IPS DF 6.9 (cell line): Measurements from ENCODE around the gene CFAP300.

ENCODE experiments used
- DNase-seq: peaks from one replicate; pipeline ENCODE4 v3.0.0-alpha.2; 2013; ENCODE audit warnings: low read depth, low spot score
- H3K27ac ChIP-seq: one replicate; pipeline ENCODE4 v1.5.1; 2013; ENCODE audit warnings: low read length, control low read depth
- H3K27me3 ChIP-seq: 2 replicates; pipeline ENCODE4 v1.6.1; 2013; ENCODE audit warnings: mild to moderate bottlenecking, low read length; ENCODE audit not compliant: control insufficient read depth, insufficient read depth
- H3K36me3 ChIP-seq: 2 replicates; pipeline ENCODE4 v1.6.1; 2013; ENCODE audit warnings: low read length; ENCODE audit not compliant: control insufficient read depth, insufficient read depth
- H3K4me1 ChIP-seq: 2 replicates; pipeline ENCODE4 v1.6.1; 2013; ENCODE audit warnings: low read length; ENCODE audit not compliant: control insufficient read depth, insufficient read depth
- H3K4me3 ChIP-seq: 2 replicates; pipeline ENCODE4 v1.5.1; 2013; ENCODE audit warnings: mild to moderate bottlenecking, low read length
- H3K9me3 ChIP-seq: 2 replicates; pipeline ENCODE4 v1.6.1; 2013; ENCODE audit warnings: low read length, inconsistent platforms; ENCODE audit not compliant: control insufficient read depth, insufficient read depth
- WGBS: extraction: QIAGEN DNeasy Blood & Tissue Kit; methylation state at CpG from one replicate; pipeline ENCODE4 v1.1.7; 2013; ENCODE audit warnings: mixed read lengths, missing lambda C conversion rate; ENCODE audit not compliant: insufficient read length, insufficient coverage; 5-methylcytosine and 5-hydroxymethylcytosine counted together

Gene CFAP300

DNA sequence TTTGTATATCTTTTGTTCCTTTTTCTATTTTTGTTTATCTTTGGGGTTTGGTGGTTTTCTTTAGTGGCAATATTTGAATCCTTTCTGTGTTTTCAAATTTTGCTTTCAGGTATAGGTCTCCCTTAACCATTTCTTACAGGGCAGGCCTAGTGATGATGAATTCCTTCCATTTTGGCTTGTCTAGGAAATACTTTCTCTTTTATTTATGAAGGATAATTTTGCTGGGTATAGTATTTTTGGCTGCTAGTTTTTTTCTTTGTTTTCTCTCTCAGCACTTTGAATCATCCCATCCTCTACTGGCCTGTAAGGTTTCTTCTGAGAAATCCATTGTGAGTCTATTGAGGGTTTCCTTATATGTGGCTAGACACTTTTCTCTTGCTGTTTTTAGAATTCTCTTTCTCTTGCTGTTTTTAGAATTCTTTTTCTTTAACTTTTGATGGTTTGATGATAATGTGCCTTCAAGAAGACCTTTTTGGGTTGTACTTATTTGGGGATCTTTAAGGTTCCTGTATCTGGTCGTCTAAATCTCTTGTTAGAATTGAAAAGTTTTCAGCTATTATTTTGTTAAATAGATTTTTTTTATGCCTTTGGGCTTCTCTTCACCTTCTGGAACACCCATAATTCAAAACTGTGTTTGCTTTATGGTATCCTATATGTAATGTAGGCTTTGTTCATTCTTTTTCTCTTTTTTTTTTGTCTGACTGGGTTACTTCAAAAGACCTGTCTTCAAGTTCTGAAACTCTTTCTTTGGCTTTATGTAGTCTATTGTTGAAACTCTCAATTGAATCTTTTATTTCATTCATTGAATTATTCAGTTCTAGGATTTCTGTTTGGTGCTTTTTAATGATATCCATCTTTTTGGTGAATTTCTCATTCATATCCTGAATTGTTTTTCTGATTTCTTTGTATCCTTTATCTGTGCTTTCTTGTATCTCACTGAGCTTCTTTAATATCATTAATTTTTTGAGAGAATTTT, 24.5 kb downstream of the CFAP300 start:
- Histone ChIP-seq H3K27me3 (no peaks in the 10 kb centered on the region), H3K4me1 (no peaks in the 10 kb centered on the region), H3K36me3 (no peaks in the 10 kb centered on the region), H3K4me3 (no peak overlapping the region), H3K27ac (no peak overlapping the region), H3K9me3 (no peaks in the 10 kb centered on the region)
- no peak for DNase-seq
- WGBS, result no CpG with 5 or more reads among the region's 1 CpG

DNA sequence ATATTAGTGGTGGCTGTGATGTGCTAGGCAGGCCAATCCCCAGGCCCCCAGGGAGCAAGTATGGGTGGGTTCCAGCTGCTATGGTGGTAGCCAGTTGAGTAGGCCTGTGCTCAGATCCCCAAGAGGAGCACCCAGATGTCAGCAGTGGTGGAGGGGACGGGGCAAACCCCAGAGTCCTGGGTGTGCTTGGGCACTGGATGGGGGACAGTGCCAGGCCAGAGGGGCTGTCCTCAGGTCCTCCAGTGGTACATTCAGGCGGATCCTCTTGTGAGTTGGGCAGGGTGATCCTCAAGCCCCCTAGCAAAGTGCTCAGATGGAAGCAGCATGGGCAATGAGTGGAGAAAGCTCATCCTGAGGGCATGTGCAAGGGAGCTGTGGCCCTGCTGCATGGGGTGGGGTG, 26.0 kb downstream of the CFAP300 start:
- Histone ChIP-seq H3K4me3 (no peak overlapping the region), H3K36me3 (no peaks in the 10 kb centered on the region), H3K4me1 (no peaks in the 10 kb centered on the region), H3K9me3 (no peaks in the 10 kb centered on the region), H3K27ac (no peak overlapping the region), H3K27me3 (no peaks in the 10 kb centered on the region)
- DNase-seq, result no peak
- no CpG with 5 or more reads among the region's 2 CpGs for WGBS

DNA sequence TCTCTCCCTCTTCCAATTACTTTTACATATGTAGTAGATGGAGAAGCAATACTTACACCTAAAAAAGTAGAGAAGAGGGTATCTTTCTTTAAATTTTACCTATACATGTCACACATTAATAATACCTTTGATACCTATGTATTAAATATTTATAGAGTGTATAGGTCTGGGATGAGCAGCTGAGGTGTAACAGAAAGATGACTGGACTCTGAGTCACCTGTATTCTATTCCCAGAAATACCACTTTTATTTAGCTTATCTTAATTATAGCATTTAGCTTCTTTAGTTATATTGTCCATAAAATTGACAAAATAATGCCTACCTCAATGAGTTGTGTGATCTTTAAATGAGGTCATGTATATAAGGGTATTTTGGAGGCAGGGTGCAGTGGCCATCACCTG, 32.4 kb downstream of the CFAP300 start:
- DNase-seq, result no peak
- H3K27ac ChIP-seq, result no peak overlapping the region
- no peaks in the 10 kb centered on the region for H3K27me3 ChIP-seq
- H3K36me3 ChIP-seq, result no peaks in the 10 kb centered on the region
- H3K4me1 ChIP-seq, result no peaks in the 10 kb centered on the region
- no peak overlapping the region for H3K4me3 ChIP-seq
- H3K9me3 ChIP-seq, result no peaks in the 10 kb centered on the region

DNA sequence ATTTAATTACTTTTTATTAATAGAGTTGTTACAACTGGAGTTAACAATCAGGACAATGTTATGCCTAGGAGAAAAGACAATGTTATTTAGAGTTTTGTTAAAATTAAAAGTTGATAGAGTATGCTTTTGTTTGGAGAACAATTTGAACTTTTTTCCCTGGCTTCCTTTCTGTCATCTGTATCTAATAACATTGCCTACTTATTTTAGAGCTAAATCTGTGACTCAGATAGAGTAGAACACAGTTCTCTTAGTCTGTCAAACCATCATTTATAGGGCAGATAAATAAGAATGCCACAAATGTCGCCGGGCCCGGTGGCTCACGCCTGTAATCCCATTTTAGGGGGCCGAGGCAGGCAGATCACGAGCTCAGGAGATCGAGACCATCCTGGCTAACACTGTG, 34.1 kb downstream of the CFAP300 start:
- no peaks in the 10 kb centered on the region for H3K27me3 ChIP-seq
- H3K36me3 ChIP-seq, result no peaks in the 10 kb centered on the region
- H3K4me3 ChIP-seq, result no peak overlapping the region
- DNase-seq, result no peak
- WGBS, result no CpG with 5 or more reads among the region's 7 CpGs
- no peaks in the 10 kb centered on the region for H3K9me3 ChIP-seq
- H3K4me1 ChIP-seq, result no peaks in the 10 kb centered on the region
- H3K27ac ChIP-seq, result no peak overlapping the region

DNA sequence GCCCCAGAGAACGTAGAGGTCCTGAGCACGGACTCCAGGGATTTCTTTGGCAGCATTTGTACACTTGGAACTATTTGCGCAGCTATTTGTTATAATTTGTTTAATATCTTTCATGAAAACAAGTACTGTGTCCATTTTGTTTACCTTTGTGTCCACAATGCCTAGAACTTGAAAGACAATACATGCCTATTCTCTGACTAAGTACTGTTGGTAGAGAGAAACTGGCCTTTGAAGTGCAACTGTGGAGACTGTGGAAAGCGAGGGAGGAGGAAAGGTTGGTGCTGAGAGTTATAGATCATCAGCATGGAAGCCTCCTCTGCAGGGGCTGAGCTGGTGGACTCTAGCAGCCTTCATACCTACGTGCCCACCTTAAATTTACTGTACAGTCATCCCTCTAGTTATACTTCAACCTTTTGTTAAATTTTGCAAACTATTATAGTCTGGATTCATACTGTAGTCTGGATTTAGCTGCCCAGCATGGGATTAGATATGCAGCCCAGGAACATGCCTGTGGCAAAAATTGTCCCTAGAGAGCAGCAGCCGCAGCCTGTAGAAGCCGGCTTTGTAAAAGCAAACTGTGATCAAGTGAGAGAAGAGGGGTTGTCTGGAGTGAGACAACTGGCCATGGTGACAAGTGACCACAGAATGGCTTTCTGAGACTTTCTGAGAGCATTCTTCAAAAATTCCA, 38.8 kb downstream of the CFAP300 start:
- no CpG with 5 or more reads among the region's 7 CpGs for whole genome bisulfite sequencing
- DNase-seq, result no peak
- no peaks in the 10 kb centered on the region for H3K4me1 ChIP-seq
- no peaks in the 10 kb centered on the region for H3K27me3 ChIP-seq
- no peak overlapping the region for H3K4me3 ChIP-seq
- H3K9me3 ChIP-seq, result no peaks in the 10 kb centered on the region
- no peak overlapping the region for H3K27ac ChIP-seq
- H3K36me3 ChIP-seq, result no peaks in the 10 kb centered on the region

DNA sequence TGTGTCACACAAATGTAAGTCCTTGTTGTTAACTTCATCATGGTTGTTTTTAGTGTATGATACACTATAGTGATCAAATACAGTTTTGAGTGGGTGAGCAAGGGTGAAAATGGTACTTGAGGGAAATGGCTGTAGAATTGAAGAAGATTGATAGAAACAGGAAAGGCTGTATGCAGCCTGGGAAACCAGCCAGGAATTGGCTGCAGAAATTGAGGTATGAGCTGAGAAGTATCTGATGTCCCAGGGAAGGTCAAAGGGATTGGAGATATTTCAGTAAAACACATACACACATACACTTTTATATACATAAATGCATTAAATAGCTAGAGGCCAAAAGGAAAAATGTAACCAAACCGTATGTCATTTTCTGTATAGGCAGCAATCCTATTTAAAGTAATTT, 49.9 kb downstream of the CFAP300 start:
- no peaks in the 10 kb centered on the region for H3K36me3 ChIP-seq
- H3K9me3 ChIP-seq, result no peaks in the 10 kb centered on the region
- H3K27me3 ChIP-seq, result no peaks in the 10 kb centered on the region
- DNase-seq, result no peak
- no peaks in the 10 kb centered on the region for H3K4me1 ChIP-seq
- no peak overlapping the region for H3K4me3 ChIP-seq
- no CpG with 5 or more reads among the region's 1 CpG for WGBS
- no peak overlapping the region for H3K27ac ChIP-seq

DNA sequence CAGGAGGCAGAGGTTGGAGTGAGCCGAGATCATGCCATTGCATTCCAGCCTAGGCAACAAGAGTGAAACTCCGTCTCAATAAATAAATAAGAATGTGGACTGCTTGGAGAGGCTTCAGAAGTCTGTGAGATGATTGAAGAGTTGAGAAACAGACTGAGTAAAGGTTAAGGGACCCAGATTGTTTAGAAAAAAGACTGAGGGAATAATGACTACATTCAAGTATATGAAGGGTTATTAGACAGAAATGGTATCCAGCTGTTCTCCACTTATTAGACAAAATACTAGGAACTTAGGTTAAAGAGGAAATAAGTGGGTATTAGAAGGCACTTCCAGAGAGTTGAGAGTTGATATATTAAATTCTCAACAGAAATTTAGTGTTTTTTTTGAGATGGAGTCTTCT, 52.5 kb downstream of the CFAP300 start:
- Histone ChIP-seq H3K36me3 (no peaks in the 10 kb centered on the region), H3K27me3 (no peaks in the 10 kb centered on the region), H3K4me3 (no peak overlapping the region), H3K27ac (no peak overlapping the region), H3K4me1 (no peaks in the 10 kb centered on the region), H3K9me3 (no peaks in the 10 kb centered on the region)
- no CpG with 5 or more reads among the region's 2 CpGs for WGBS
- no peak for DNase-seq

DNA sequence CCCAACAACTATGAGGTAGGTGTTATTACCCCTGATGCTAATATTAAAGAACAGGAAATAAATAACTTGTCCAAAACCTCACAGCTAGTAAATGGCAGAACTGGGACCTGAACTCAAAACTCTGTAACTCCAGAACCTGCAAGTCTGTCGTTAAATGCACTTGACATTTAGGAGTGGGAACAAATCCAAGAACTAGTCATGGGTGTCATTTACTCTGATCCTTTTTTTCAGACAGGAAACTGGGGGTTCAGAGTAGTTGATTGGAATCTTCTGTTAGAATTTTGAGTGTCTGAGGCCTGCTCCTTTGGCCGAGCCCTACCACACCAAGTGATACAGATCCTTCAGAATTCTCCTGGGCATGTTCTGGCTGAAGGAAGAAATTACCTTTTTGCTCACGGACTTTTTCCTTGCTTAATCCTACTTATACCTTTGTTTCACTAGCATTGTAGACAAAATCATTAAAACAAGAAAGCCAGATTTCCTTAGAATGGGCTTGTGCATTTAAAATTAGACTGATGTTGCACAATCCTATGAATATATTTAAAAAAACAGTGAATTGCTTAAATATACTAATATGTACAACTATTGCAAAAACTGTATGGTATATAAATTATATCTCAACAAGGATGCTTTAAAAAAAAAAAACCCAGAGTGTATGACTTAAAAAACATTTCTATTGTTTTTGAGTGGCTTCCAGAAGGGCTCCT, 61.6 kb downstream of the CFAP300 start:
- no CpG with 5 or more reads among the region's 3 CpGs for WGBS
- no peak for DNase-seq
- Histone ChIP-seq H3K27ac (no peak overlapping the region), H3K4me1 (no peaks in the 10 kb centered on the region; the same call in 1 of the 2 replicates), H3K4me3 (no peak overlapping the region), H3K36me3 (no peaks in the 10 kb centered on the region), H3K27me3 (no peaks in the 10 kb centered on the region), H3K9me3 (no peaks in the 10 kb centered on the region)

DNA sequence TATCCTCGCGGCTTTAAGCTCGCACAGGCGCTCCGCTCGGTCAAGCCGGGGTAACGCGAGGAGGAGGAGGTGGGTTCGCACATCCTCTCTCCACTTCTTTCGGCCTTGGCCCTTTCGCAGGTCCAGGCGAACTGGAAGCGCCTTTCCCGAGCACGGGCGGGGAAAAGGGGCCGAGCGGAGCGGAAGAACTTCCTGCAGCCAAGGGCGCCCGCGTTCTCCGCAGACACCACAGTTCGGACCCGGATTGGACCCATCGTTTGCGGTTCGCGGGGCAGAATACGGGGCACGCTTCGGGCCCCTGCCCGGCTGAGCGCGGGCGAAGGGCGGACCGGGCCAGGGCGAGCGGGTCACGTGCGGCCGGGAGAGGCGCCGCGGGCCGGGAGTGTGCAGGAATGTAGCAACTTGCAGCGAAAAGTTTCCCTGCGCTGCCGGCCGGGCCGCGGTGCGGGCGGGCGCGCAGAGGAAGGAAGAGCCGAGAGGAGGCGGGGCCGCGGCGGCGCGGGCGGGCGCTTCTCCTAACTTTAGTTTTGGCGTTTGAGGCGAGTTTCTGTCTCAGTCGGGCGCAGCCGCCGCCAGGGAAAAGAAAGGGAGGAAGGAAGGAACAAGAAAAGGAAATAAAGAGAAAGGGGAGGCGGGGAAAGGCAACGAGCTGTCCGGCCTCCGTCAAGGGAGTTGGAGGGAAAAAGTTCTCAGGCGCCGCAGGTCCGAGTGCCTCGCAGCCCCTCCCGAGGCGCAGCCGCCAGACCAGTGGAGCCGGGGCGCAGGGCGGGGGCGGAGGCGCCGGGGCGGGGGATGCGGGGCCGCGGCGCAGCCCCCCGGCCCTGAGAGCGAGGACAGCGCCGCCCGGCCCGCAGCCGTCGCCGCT, 62.9 kb downstream of the CFAP300 start, which contains the start of gene YAP1:
Gene YAP1, plus strand, starts transcription at position 552 of the 865 bp plus-strand sequence. CDS start 402 bp downstream, outside the sequence.
- H3K27me3 ChIP-seq, result no peaks in the 10 kb centered on the region
- WGBS, result no CpG with 5 or more reads among the region's 104 CpGs
- H3K4me3 ChIP-seq, result peak within 1 kb of the TSS; percentile 97
- no peak for DNase-seq
- no peaks in the 10 kb centered on the region for H3K36me3 ChIP-seq
- peaks cover 3% of the 10 kb centered on the region; the same call in 1 of the 2 replicates for H3K4me1 ChIP-seq
- H3K9me3 ChIP-seq, result no peaks in the 10 kb centered on the region
- no peak within 1 kb of the TSS for H3K27ac ChIP-seq

DNA sequence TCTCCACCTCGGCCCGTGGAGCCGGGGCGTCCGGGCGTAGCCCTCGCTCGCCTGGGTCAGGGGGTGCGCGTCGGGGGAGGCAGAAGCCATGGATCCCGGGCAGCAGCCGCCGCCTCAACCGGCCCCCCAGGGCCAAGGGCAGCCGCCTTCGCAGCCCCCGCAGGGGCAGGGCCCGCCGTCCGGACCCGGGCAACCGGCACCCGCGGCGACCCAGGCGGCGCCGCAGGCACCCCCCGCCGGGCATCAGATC, 63.4 kb downstream of the CFAP300 start:
- WGBS, result no CpG with 5 or more reads among the region's 31 CpGs

More for the DNA sequence above, 63.4 kb downstream of the CFAP300 start:
- no peak overlapping the region for H3K27ac ChIP-seq
- DNase-seq, result no peak
- no peaks in the 10 kb centered on the region for H3K9me3 ChIP-seq
- H3K4me3 ChIP-seq, result peak overlapping the region; percentile 97
- H3K4me1 ChIP-seq, result peaks cover 3% of the 10 kb centered on the region; the same call in 1 of the 2 replicates
- no peaks in the 10 kb centered on the region for H3K27me3 ChIP-seq
- no peaks in the 10 kb centered on the region for H3K36me3 ChIP-seq
